A673 (cell line): ENCODE data around the gene COBLL1. TPM values are rescaled to one million over a fixed set of nuclear protein-coding genes. Genes with fewer than 3 reads are reported as not detected.
A peak's percentile ranks its signal among the peaks of the same experiment; 100 is the strongest.

Source experiments
- BruUV-seq: library from RNA; stranded (reverse); fragments of 400-500 nt; replicated peaks from 2 replicates; lab custom pipeline; 2021; lab: Mats Ljungman, UMichigan
- CTCF ChIA-PET: fragments of 300-600 bp; sonication (Branson Sonifier 250); formaldehyde crosslinking; loops from one replicate; lab custom pipeline; 2022; ENCODE audit warnings: antibody characterized with exemption; lab: Charles Lee
- POLR2A ChIA-PET: fragments of 300-600 bp; sonication (Branson Sonifier 250); formaldehyde crosslinking; loops from one replicate; lab custom pipeline; 2022; ENCODE audit warnings: antibody characterized with exemption; ENCODE audit not compliant: low non-redundant PET; lab: Charles Lee
- DNase-seq: peaks from one replicate; pipeline ENCODE4 v3.0.0-alpha.2; 2015; ENCODE audit warnings: low spot score
- H3K27ac ChIP-seq: fragments of 200-600 bp; sonication (generic); 2 replicates; pipeline ENCODE4 v1.5.1; 2016; ENCODE audit warnings: mixed run types, low read depth, mild to moderate bottlenecking, mixed read lengths, antibody characterized with exemption, low read length; ENCODE audit not compliant: poor library complexity, severe bottlenecking
- H3K27me3 ChIP-seq: fragments of 200-600 bp; sonication (generic); replicated peaks from 2 replicates; pipeline ENCODE4 v1.6.1; 2017; ENCODE audit warnings: mixed run types, low read depth, mild to moderate bottlenecking, mixed read lengths, antibody characterized with exemption, low read length; ENCODE audit not compliant: insufficient read depth, poor library complexity
- H3K36me3 ChIP-seq: fragments of 200-600 bp; sonication (generic); 2 replicates; pipeline ENCODE4 v1.6.1; 2016; ENCODE audit warnings: mixed run types, mild to moderate bottlenecking, mixed read lengths, antibody characterized with exemption, low read length; ENCODE audit not compliant: insufficient read depth, poor library complexity, severe bottlenecking
- H3K4me1 ChIP-seq: fragments of 200-600 bp; sonication (generic); 2 replicates; pipeline ENCODE4 v1.6.1; 2017; ENCODE audit warnings: mixed run types, mild to moderate bottlenecking, mixed read lengths, antibody characterized with exemption, low read length; ENCODE audit not compliant: insufficient read depth, poor library complexity, severe bottlenecking
- H3K4me3 ChIP-seq: fragments of 200-600 bp; sonication (generic); 2 replicates; pipeline ENCODE4 v1.5.1; 2016; ENCODE audit warnings: low read depth, mixed run types, mild to moderate bottlenecking, mixed read lengths, low read length; ENCODE audit not compliant: poor library complexity, severe bottlenecking
- H3K9me3 ChIP-seq: fragments of 200-600 bp; sonication (generic); 2 replicates; pipeline ENCODE4 v1.6.1; 2016; ENCODE audit warnings: mixed run types, low read depth, mild to moderate bottlenecking, mixed read lengths, antibody characterized with exemption, low read length; ENCODE audit not compliant: poor library complexity, severe bottlenecking
- CTCF ChIP-seq: fragments of 300-800, 200-600 bp; sonication (generic); conservative IDR thresholded peaks from 2 replicates; pipeline ENCODE4 v1.5.1; 2017; ENCODE audit warnings: low read depth, mild to moderate bottlenecking, antibody characterized with exemption, low read length, moderate library complexity, mixed read lengths
- EZH2 ChIP-seq: fragments of 200-600 bp; sonication (generic); IDR thresholded peaks from 2 replicates; pipeline ENCODE4 v1.6.1; 2017; ENCODE audit warnings: borderline replicate concordance, low read depth, mild to moderate bottlenecking, mixed read lengths, antibody characterized with exemption, low read length; ENCODE audit not compliant: poor library complexity, severe bottlenecking
- intact Hi-C: fragments of 100-400 bp; cut with micrococcal nuclease; formaldehyde crosslinking; loops from one replicate; pipeline ENCODE4 v1.10.0; 2022; ENCODE audit not compliant: unreplicated experiment
- total RNA-seq: library from RNA; stranded (reverse); gene quantifications from 2 replicates; pipeline ENCODE4 v1.2.3, GENCODE V29; 2021

Gene COBLL1
- total RNA-seq, 1 experiment from 2014 or later: 6.6 TPM

- Histone ChIP-seq H3K36me3 (no peaks in the 10 kb centered on the region), H3K27ac (peak overlapping the region; percentile 58), H3K27me3 (no peaks in the 10 kb centered on the region), H3K4me1 (peaks cover 60% of the 10 kb centered on the region), H3K4me3 (no peak overlapping the region), H3K9me3 (no peaks in the 10 kb centered on the region)
- intact Hi-C loops: no loop called here
- ChIA-PET POLR2A (no interaction called here), CTCF (no interaction called here)
- no peak for TF ChIP-seq CTCF
- TF ChIP-seq EZH2: no peak
- BruUV-seq: no TSS peak
- DNase-seq: peak; percentile 89
These were observed 151.3 kb downstream of the COBLL1 start for GRCh38 chr2:164690361-164690760.

- POLR2A ChIA-PET: no interaction called here
- Histone ChIP-seq H3K27ac (peak overlapping the region; percentile 44), H3K4me3 (no peak overlapping the region), H3K4me1 (peaks cover 52% of the 10 kb centered on the region), H3K27me3 (no peaks in the 10 kb centered on the region), H3K9me3 (no peaks in the 10 kb centered on the region), H3K36me3 (no peaks in the 10 kb centered on the region)
- no TSS peak for BruUV-seq
- intact Hi-C loops: no loop called here
- TF ChIP-seq CTCF (no peak), EZH2 (no peak)
- peak; percentile 3 for DNase-seq
- CTCF ChIA-PET: no interaction called here
These were observed 152.7 kb downstream of the COBLL1 start for GRCh38 chr2:164688896-164689419.

- BruUV-seq: no TSS peak
- Histone ChIP-seq H3K27ac (no peak overlapping the region), H3K4me3 (no peak overlapping the region), H3K27me3 (no peaks in the 10 kb centered on the region), H3K36me3 (peaks cover 3% of the 10 kb centered on the region), H3K9me3 (peaks cover 5% of the 10 kb centered on the region), H3K4me1 (no peaks in the 10 kb centered on the region)
- ChIA-PET POLR2A (no interaction called here), CTCF (no interaction called here)
- TF ChIP-seq CTCF (no peak), EZH2 (no peak)
- no peak for DNase-seq
- intact Hi-C loops: no loop called here
These were observed 160.6 kb downstream of the COBLL1 start for GRCh38 chr2:164681009-164681408.
